Posterior vena cava (tissue), 2 donors: ENCODE measurements around the gene ADAMTS2. TPM values are rescaled to one million over a fixed set of nuclear protein-coding genes. Genes with fewer than 3 reads are reported as not detected.

ENCODE experiments used
- DNase-seq: peaks from one replicate; pipeline ENCODE4 v3.0.0-alpha.2; 2020; ENCODE audit warnings: low spot score
- intact Hi-C, 2 donors: fragments of 100-400 bp; cut with DNase I; formaldehyde crosslinking; loops; one replicate each; pipeline versions ENCODE4 v1.14.1 to v1.14.2; 2022 to 2023
- total RNA-seq, 2 donors: library from RNA; stranded (reverse); fragmentation: NEBNext Ultra II Directional; extraction: Animal tissue kit (Norgen Biotek cat#: 25700); gene quantifications; one replicate each; pipeline ENCODE4 v1.2.1, GENCODE V29; 2021
- donor health status: DM: yes; HTN: yes; CAD: no.
- donor health status: DM: yes; HTN: yes; CAD: no.

The ADAMTS2 gene
- total RNA-seq, 2 donors from 2014 or later: 27.1 to 62.0 TPM

DNA sequence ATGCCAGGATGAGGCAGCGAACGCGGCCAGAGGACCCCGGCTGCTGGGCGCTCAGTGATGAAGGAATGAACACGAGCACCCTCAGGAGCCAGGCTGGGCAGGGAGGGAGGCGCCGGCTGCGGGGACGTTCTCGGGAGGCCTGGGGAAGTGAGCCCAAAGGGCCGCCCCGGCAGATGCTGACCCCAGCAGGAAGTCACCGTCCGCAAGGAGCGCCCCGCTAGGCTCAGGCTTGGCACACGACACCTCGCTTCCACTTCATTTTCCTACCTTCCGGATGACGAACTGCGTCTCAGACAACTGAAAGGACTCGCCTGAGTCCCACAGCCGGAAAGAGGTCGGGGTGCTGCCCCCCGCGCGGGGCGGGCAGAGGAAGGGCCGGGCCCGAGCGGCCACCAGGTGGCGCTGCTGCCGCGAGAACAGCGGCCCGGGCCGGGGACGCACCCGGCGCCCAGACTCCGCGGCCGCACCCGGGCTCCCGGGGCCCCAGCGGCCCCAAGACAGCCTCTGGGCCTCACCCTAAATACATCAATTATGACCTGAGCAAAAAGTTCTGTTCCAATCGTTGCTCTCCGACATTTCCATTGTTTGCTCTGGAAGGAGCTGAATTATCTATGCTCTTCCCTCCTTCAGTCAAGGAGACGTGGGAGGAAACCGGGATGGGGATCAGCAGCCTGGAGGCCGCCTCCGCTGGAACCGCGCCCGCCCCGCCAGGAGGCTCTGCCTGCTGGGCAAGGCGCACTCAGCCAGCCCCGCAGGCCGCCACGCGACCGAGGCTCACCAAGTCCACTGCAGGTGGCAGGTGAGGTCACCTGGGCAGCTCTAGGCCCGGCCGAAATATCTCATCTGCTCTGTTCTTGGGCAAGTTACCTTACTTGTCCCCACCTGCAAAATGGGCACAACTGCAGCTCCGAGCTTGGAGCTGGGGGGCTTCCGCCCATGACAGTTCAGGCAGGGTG lies 178.1 kb downstream of the ADAMTS2 start:
- peak; percentile 84 for DNase-seq
- intact Hi-C loops: loop anchor here (2.0 to 5.0 kb wide), 3 partner anchors 180 to 328 kb away; partner anchors contain the start of gene ADAMTS2 (in 1 of the 2)

DNA sequence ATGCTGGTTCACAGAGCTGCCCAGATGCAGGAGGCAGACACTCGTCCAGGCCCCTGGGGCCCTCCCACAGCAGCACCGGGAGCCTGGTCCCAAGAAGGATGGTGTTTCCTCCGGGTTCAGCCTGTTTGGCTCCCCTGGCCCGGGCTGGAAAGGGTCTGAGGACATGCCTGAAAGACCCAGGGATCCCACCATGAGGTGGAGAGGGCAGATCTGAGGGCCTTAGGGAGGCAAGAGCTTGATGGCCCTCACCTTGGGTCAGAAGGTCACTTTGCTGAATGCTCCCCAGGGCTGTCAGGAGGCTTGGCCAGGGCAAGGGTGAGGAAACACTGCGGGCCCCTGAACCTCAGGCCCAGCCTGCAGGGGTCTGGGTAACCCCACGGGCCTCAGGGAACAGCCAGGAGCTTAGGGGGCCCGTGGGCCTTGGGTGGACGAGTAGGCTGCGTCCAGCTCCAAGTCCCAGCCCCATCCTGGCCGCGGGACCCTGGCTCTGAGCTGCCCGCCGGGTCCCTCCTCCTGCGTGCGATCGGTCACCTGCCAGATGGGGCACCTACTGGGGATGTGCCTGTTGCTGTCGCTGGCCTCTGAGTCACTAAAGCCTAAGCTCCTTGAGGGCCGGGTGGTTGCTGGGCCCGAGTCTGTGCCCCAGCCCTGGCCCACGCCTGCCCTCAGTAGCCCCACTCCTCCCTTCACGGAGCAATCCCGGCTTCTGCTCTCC lies 178.9 kb downstream of the ADAMTS2 start:
- intact Hi-C loops: loop anchor here (2.0 to 5.0 kb wide), 3 partner anchors 181 to 328 kb away; partner anchors contain the start of gene ADAMTS2 (in 1 of the 2)
- DNase-seq: peak; percentile 62

DNA sequence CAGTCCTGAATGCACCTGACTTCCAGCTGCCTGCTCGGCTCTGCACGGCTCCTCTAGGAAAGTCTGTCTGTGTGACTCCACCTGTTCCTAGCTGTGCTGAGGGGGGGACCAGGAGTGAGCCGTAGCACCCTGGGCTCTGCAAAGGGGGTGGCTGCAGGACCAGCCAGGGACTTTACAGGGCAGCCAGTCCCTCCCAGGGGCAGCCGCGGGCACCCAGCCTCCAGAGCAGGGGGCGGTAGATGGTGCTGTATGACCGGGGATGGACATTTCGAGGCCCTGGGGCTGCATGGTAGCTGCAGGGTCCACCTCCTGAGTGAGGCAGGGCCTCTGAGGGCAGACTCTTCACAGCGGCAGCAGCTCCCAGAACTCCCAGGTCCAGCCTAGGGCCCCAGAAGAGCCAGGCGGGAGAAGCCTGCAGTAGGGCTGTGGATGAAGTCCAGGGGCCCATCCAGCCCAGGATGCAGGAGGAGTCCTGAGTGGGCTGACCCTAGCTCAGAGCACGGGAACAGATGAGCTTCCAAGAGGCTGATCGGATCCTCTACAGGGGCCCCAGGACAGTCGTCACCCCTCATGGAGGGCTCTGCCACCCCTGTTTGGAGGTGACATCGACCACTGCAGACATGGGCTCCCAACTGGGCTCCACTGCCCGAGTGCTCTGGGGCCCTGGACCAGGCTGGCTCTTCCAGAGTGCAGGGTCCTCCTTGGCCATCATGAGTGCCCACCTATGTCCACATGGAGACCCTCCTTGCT lies 179.7 kb downstream of the ADAMTS2 start:
- intact Hi-C loops: loop anchor here (1.0 to 5.0 kb wide), 4 partner anchors 179 to 329 kb away; partner anchors contain the start of gene ADAMTS2 (in 1 of the 2)
- peak; percentile 72 for DNase-seq

DNA sequence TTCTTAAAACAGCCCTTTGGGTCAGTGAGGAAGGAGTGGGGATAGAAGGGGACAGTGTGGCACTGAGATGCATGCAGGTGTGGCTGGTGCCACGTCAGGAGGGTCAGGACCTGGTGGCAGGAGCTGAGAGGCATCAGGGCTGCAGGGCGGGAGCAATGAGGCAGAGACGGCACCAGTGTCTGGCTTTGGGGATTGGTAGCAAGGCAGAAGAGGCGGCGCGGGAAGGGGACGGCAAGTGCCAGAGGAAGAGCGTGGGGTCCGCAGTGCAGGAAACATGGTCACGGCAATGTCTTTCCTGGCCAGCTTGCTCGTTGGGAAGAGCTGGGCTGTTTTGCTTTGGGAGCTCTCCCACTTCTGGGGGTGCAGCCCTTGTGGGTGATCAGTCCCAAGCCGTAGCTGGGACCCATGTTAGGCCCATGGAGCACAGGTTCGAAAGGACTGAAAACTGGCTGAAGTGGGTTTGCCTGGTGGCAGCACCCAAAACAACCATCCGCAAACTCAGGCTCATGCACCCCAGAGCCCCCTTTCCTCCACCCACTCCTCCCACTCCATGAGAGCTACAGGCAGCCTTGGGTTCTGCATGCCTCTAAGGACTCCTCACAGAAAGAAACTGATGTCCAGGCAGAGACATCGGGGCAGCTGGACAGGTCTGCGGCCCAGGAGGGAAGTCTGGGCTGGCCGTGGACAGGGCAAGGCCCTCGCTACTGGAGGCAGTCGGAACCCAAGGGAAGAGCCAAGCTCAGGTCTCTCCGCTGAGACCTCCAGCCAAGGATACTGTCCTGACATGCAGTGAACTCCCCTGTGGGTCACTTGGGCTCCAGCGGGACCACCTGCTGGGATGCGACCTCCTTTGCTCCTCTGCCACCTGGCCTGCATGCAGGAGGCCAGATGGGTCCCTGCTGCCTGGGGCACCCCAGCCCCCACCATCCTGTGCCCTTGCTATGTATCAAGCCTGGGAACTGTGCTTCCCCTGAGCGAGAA lies 180.6 kb downstream of the ADAMTS2 start:
- intact Hi-C loops: loop anchor here (1.0 to 5.0 kb wide), 3 partner anchors 180 to 328 kb away; partner anchors contain the start of gene ADAMTS2 (in 1 of the 2)
- peak; percentile 58 for DNase-seq

DNA sequence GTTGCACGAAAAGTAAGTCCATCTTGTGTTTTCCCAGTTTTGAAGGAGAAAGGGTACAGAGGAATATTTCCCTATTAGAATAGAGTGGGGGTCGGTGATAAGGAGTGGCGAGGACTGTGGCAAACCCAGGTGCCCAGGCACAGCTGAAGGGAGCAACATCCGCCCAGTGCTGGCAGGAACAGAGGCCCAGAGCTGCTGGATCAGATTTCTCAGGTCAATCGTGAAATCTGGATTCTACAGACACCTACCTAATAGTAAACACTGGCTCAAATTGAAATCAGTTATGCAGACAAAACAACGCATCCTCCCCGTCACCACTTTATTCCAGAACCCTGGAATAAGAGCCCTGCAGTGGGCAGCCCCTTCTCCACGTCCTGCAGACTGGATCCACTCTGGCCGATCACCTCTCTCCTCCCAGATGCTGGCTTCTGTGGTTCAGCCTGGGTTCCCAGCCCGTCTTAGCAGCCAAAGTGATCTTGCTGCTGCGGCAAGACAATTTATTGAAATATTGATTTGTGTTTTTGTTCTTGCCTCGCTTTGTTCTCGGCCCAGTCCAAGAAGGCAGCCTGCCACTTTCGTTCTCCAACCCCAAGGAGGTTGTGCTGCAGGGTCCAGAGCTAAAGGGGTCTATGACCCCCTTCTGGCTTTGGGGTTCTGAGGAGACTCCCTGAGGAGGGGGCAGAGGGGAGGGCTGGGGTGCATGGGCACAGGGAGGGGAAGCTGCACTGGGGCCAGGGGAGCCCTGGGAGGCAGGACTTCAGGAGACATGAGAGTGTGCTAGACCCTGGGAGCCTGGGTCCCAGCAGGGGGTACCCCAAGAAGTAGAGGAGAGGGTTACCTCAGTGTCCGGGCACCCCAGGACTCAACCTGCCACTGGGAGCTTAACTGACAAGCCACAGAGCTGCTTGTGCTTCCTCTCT lies 181.8 kb downstream of the ADAMTS2 start:
- peak; percentile 61 for DNase-seq
- intact Hi-C loops: no loop called here

DNA sequence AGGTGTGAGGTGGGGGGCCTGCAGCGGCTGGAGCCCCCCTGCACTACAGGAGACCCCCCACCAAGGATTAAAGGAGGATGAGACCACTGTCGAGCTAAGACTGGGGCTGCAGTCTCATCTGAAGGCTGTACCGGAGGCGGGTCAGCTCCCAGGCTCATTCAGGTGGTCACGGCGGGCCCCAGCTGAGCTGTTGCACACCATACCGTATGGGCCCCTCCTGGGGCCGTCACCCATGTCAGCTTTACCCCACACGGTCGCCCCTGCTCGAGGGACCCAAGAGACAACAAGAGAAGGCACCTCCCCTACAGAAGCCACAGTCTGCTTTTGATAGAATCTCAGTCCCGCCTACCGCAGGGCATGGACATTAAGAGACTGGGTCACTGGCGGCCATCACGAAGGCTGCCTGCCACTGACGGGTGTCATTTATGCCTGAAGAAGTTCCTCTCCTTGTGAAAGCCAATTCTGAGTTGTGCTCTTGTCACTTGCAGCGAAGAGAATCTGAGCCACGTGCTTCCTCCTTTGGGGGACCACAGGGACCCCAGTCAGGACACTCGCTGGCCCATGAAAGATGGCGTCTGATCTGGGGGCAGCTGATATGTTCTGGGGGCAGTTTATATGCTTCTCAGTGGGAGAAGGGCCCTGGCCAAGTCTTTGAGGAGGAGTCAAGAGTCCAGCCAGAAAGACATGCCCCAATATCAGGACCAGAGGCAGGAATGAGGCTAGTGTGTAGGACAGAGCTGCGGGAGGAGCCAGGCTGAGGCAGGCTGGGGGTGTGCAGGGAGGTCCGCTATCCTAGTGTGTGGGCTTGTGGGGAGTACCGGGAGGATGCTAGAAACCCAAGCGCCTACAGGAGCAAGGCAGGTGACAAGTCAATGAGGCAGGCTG lies 182.7 kb downstream of the ADAMTS2 start:
- intact Hi-C loops: no loop called here
- peak; percentile 67 for DNase-seq

DNA sequence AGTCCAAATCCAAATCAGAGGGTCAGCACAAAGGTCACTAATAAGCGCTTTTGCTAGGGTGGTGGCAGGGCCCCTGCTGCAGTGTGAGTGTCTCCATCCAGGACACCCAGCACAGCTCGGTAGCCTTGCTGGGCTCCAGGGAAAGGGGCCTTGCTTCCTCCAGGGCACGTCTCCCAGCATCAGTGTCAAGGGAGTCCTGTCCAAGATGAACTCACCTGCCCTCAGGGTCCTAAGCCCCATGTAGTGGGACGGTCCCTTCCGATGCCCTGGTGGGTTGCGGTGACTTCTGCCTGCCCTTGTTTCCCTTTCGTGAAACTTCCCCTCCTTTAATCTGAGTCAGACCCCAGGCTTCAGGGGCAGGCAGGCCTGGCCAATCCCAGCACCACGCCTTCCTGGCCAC lies 183.4 kb downstream of the ADAMTS2 start:
- DNase-seq: peak; percentile 38
- intact Hi-C loops: no loop called here

DNA sequence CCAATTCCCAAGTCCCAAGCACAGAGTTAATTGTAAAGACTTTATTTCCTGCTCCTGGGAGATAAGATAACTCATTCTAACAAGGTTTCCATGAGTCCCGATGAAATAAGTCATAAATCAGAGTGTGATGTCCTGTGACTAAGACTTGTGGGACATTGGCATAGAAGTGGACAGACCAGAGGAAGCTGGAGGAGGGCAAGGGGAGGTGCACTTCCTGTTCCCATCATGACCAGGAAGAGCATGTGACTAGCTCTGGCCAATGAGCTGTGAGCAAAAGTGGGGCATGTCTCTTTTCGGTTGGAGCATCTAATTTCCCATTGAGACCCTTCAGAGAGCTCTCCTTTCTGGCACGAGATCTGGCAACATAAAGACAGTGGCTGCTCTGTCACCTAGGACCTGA lies 184.7 kb downstream of the ADAMTS2 start:
- intact Hi-C loops: no loop called here
- no peak for DNase-seq

DNA sequence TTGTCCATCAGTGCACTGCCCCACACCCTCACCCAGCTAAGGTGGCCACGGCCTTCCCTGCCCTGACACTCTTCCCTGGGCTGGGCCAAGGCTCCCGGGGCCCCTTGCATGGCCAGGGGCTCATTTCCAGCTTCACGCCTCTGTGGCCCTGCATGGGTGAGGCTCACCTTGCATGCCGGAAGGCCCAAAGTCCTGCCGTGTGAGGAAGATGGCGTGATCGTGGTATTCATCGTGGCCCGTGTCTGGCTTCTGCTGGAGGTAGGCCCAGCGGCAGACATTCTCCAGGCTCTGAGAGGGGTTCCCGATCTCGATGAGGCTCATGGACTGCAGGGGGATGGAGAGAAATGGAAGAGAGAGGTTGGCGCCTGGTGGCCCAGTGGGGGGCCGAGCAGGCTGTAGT lies 186.7 kb downstream of the ADAMTS2 start:
- peak; percentile 64 for DNase-seq
- intact Hi-C loops: no loop called here

DNA sequence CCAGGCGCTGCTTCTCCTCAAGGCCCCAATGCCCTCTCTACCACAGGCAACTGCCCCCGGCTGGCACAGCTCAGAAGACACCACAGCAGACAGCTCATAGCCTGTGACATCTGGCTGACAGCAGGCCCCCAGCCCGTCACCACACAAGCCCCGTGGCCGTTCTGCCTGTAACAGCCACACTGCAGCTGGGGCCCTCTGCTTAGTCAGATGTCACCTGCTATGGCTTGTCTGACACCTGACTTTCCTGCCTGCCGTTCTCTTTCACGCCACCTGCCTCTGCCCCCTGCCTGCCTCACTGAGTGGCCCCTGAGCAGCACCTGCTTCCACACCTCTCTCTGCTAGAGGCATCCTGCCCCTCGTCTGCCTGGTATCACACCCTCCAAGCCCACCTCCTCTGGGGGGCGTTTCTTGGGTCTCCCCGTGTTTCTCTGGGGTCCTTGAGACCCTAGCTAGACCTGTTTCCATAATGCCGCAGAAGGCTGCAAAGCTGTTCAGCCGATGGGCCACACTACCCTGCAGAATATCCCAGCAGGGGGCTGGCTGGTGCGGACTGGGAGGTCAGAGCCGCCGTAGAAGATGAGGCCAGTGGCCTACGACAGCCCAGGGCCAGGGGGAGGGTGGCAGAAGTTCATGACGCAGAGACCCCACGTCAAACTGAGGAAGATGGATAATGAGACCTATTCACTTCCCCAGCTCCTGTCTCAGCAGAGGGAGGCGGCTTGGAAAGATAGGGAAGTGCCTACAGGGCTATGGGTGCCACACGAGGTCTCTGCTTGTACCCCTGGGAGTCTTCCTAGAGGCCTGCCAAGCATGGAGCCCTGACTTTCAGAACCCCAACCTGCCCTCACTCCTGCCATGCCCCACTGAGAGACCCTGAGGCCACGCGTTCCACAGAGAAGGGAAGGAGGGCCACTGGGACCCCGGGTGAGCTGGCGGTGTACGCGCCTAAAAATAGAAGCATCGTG lies 190.0 kb downstream of the ADAMTS2 start:
- intact Hi-C loops: no loop called here
- DNase-seq: no peak

DNA sequence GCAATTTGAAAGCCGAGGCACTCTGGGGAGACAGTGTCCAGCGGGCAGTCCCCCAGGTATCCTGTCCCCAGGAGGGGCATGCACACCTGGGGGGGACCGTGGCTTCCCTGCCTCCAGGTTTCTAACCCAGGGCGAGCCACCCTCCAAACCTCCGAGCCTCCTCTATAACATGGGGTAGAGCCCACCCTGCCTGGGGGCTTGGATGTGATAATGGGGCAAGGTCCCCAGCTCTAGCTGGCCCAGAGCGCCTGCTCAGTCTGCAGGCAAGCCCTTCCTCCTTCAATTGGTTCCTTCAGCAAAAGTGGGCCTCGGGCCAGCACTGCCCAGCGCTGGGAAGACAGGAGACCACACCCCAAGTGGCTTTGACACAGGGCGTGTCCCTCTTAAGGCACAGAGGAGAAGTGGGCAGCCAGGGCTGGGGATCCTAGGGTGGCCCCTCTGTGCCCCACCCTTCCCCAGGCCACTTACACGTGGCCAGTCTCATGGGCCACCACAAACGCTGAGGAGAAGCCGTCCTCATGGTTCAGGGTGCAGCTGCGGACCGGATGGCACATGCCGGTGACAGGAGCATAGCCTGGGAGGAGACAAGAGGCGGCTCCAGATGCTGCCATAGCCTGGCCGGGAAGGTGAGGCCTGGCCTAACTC lies 190.8 kb downstream of the ADAMTS2 start:
- no peak for DNase-seq
- intact Hi-C loops: no loop called here

DNA sequence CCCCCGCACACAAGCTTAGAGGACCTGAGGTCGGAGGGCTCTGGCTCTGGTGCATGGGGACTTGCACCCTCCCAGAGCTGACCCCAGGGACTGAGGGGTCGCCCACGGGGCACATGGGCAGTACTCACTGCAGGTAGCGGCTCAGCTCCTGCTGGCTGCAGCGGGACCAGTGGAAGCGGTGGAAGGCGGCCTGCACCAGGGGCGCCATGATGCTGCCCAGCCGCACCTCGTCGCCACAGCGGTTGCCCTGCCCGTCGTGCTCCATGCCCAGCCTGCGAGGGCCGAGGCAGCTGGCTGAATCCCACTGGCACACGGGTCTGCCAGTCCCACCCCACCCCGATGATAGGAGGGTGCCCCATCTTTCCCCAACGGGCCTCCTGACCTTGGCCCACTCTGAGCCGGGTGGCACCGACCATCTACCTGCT lies 191.3 kb downstream of the ADAMTS2 start:
- intact Hi-C loops: no loop called here
- peak; percentile 78 for DNase-seq

DNA sequence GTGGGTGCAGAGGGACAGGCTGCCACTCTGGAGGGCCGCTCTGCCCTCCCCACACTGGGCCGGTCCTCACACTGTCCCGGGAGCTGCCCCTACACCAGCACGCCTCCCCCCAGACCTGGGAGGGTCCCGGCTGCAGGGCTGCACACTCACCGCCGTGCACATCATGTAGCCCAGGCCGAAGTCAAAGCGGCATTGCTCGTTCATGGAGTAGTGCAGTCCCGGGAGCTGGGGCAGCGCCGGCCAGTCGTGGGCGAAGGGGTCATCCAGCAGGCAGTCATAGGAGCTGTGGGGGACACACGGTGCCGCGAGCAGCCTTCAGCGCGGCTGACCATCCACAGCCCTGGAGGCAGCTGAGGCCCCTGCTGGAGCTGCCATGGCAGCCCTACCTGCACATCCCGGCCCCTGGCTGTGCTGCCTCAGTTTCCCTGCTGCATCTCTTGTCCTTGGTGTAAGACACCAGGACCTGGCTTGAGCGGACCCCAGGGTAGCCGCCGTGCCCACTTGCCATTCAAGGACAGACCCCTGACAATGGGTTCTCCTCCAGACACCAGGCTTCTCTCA lies 191.8 kb downstream of the ADAMTS2 start:
- intact Hi-C loops: no loop called here
- peak; percentile 82 for DNase-seq

DNA sequence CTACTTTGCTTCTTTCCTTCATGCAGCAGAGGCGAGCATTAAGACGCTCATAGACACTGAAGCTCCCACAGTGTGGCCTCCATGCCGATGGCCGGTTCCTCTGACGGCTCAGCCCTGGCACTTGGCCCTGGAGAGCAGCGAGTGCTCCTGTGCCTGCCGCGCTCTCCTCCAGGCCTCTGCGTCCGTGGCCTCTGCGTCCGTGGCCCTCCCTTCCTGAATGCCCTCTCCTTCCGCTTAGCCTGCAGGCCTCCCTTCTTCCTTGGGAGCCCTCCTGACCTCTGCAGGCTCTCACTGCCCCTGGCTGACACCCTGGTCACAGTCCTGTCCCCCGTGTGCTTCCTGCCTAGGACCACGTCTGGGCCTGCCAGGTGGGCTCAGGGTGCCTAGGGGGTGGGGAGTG lies 192.3 kb downstream of the ADAMTS2 start:
- DNase-seq: no peak
- intact Hi-C loops: no loop called here
